HL-60 (cell line): Measurements from ENCODE around the gene DUSP2.

Experiments used
- CTCF ChIP-seq: IDR thresholded peaks from one replicate; pipeline ENCODE4 v1.5.1; 2011; ENCODE audit warnings: low read length, control low read depth, inconsistent platforms; ENCODE audit not compliant: insufficient read depth
- GABPA ChIP-seq: IDR thresholded peaks from 2 replicates; pipeline ENCODE4 v1.6.1; 2012; ENCODE audit warnings: low read depth
- POLR2AphosphoS5 ChIP-seq: IDR thresholded peaks from 2 replicates; pipeline ENCODE4 v1.6.1; 2012; ENCODE audit warnings: low read depth
- REST ChIP-seq: IDR thresholded peaks from 2 replicates; pipeline ENCODE4 v1.6.1; 2012; ENCODE audit warnings: low read depth; ENCODE audit not compliant: insufficient replicate concordance
- SPI1 ChIP-seq: IDR thresholded peaks from 2 replicates; pipeline ENCODE4 v1.6.1; 2012; ENCODE audit warnings: low read depth, mild to moderate bottlenecking, borderline replicate concordance

DNA sequence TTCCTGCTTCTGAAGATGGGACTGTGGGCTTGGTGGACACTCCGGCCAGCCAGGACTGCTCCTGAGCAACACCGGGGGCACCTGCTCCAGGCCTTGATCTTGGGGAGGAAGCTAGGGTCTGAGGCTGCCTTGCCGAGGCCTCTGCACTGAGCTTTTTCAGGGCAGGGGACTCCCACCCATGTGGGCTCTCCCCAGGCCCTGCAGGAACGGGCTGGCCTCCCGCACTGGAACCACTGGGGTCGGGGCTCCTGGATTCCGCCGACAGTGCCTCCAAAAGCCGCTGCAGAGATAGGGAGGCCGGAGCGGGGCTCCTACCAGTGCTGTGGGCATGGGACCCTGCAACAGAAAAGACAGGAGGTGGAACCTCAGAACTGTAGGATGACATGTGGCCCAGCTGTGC, 21.3 kb downstream of the DUSP2 start:
- TF ChIP-seq CTCF (no peak), GABPA (no peak), POLR2AphosphoS5 (no peak), REST (no peak), SPI1 (no peak)
